H9 (cell line): ENCODE results near the gene COA4. TPM values are rescaled to one million over a fixed set of nuclear protein-coding genes. Genes with fewer than 3 reads are reported as not detected.

Experiments
- DNase-seq: peaks from one replicate; pipeline ENCODE4 v3.0.0-alpha.2; 2017
- H2AFZ ChIP-seq: one replicate; pipeline ENCODE4 v1.6.1; 2013; ENCODE audit warnings: mild to moderate bottlenecking, low read length, control low read depth, moderate library complexity
- H2AK5ac ChIP-seq: 2 replicates; pipeline ENCODE4 v1.6.1; 2013; ENCODE audit warnings: low read length, control low read depth, mixed read lengths; ENCODE audit not compliant: insufficient read length
- H2BK120ac ChIP-seq: one replicate; pipeline ENCODE4 v1.6.1; 2013; ENCODE audit warnings: low read depth, mild to moderate bottlenecking, low read length, control low read depth, inconsistent platforms; ENCODE audit not compliant: poor library complexity, severe bottlenecking
- H2BK12ac ChIP-seq: 2 replicates; pipeline ENCODE4 v1.6.1; 2013; ENCODE audit warnings: low read length, control low read depth, mixed read lengths, low read depth; ENCODE audit not compliant: insufficient read length
- H2BK15ac ChIP-seq: 2 replicates; pipeline ENCODE4 v1.6.1; 2013; ENCODE audit warnings: low read depth, low read length, control low read depth
- H2BK20ac ChIP-seq: one replicate; pipeline ENCODE4 v1.6.1; 2013; ENCODE audit warnings: low read depth, mild to moderate bottlenecking, low read length, control low read depth, inconsistent platforms; ENCODE audit not compliant: poor library complexity, severe bottlenecking
- H2BK5ac ChIP-seq: 2 replicates; pipeline ENCODE4 v1.6.1; 2013; ENCODE audit warnings: low read length, control low read depth, mixed read lengths; ENCODE audit not compliant: insufficient read length
- H3K14ac ChIP-seq: 2 replicates; pipeline ENCODE4 v1.6.1; 2013; ENCODE audit warnings: low read length, control low read depth; ENCODE audit not compliant: insufficient read depth
- H3K18ac ChIP-seq: 2 replicates; pipeline ENCODE4 v1.6.1; 2013; ENCODE audit warnings: low read depth, mild to moderate bottlenecking, mixed read lengths, low read length, control low read depth; ENCODE audit not compliant: insufficient read length
- H3K23ac ChIP-seq: 2 replicates; pipeline ENCODE4 v1.6.1; 2013; ENCODE audit warnings: low read length, control low read depth, mixed read lengths, low read depth; ENCODE audit not compliant: insufficient read length
- H3K23me2 ChIP-seq: 2 replicates; pipeline ENCODE4 v1.6.1; 2013; ENCODE audit warnings: low read depth, mild to moderate bottlenecking, mixed read lengths, low read length, control low read depth; ENCODE audit not compliant: insufficient read length, poor library complexity, severe bottlenecking
- H3K27ac ChIP-seq: 2 replicates; pipeline ENCODE4 v1.5.1; 2013; ENCODE audit warnings: low read length, control low read depth, mixed read lengths, low read depth; ENCODE audit not compliant: insufficient read length
- H3K27me3 ChIP-seq: 2 replicates; pipeline ENCODE4 v1.6.1; 2013; ENCODE audit warnings: low read length, control low read depth, inconsistent platforms; ENCODE audit not compliant: insufficient read depth
- H3K4ac ChIP-seq: 2 replicates; pipeline ENCODE4 v1.6.1; 2013; ENCODE audit warnings: low read depth, mild to moderate bottlenecking, control low read depth, inconsistent platforms, low read length, moderate library complexity
- H3K4me1 ChIP-seq: 2 replicates; pipeline ENCODE4 v1.6.1; 2013; ENCODE audit warnings: low read length, control low read depth, inconsistent platforms; ENCODE audit not compliant: insufficient read depth
- H3K4me2 ChIP-seq: 2 replicates; pipeline ENCODE4 v1.6.1; 2013; ENCODE audit warnings: low read length, control low read depth, mixed read lengths; ENCODE audit not compliant: insufficient read length, insufficient read depth
- H3K56ac ChIP-seq: 2 replicates; pipeline ENCODE4 v1.6.1; 2013; ENCODE audit warnings: low read depth, mild to moderate bottlenecking, mixed read lengths, low read length, control low read depth; ENCODE audit not compliant: insufficient read length
- H3K79me1 ChIP-seq: 2 replicates; pipeline ENCODE4 v1.6.1; 2013; ENCODE audit warnings: low read depth, mild to moderate bottlenecking, moderate library complexity, low read length, control low read depth, inconsistent platforms; ENCODE audit not compliant: insufficient read depth, poor library complexity, severe bottlenecking
- H3K79me2 ChIP-seq: 2 replicates; pipeline ENCODE4 v1.6.1; 2013; ENCODE audit warnings: low read length, control low read depth, inconsistent platforms; ENCODE audit not compliant: insufficient read depth
- H3K9ac ChIP-seq: 2 replicates; pipeline ENCODE4 v1.6.1; 2013; ENCODE audit warnings: low read length, control low read depth, mixed read lengths; ENCODE audit not compliant: insufficient read length; ENCODE audit errors: extremely low read depth
- H3K9me3 ChIP-seq: one replicate; pipeline ENCODE4 v1.6.1; 2013; ENCODE audit warnings: low read depth, low read length, inconsistent platforms; ENCODE audit not compliant: control insufficient read depth
- H3T11ph ChIP-seq: one replicate; pipeline ENCODE4 v1.6.1; 2013; ENCODE audit warnings: mild to moderate bottlenecking, low read length, control low read depth, inconsistent platforms
- H4K20me1 ChIP-seq: one replicate; pipeline ENCODE4 v1.6.1; 2013; ENCODE audit not compliant: control insufficient read depth, insufficient read length, insufficient read depth
- H4K5ac ChIP-seq: 2 replicates; pipeline ENCODE4 v1.6.1; 2013; ENCODE audit warnings: low read depth, mild to moderate bottlenecking, mixed read lengths, low read length, control low read depth; ENCODE audit not compliant: insufficient read length
- H4K8ac ChIP-seq: replicated peaks from 2 replicates; pipeline ENCODE4 v1.6.1; 2013; ENCODE audit warnings: low read length, control low read depth, mixed read lengths, low read depth; ENCODE audit not compliant: insufficient read length
- H4K91ac ChIP-seq: 2 replicates; pipeline ENCODE4 v1.6.1; 2013; ENCODE audit warnings: low read depth, mild to moderate bottlenecking, moderate library complexity, mixed read lengths, low read length, control low read depth; ENCODE audit not compliant: insufficient read length
- H3K27ac Mint-ChIP-seq, 3 experiments: 2 replicates in 2 of 3; 3 replicates in 1 of 3; pipeline ENCODE4 v1.8.0; 2020 to 2021; ENCODE audit warnings: mixed read lengths in 3 of 3, mild to moderate bottlenecking in 1 of 3, moderate library complexity in 1 of 3
- H3K27me3 Mint-ChIP-seq: 2 replicates; pipeline ENCODE4 v1.8.0; 2021; ENCODE audit warnings: low read depth, mild to moderate bottlenecking, moderate library complexity, mixed read lengths
- H3K36me3 Mint-ChIP-seq, 3 experiments: 2 replicates in 2 of 3; 3 replicates in 1 of 3; pipeline ENCODE4 v1.8.0; 2020 to 2021; ENCODE audit warnings: low read depth in 3 of 3, mixed read lengths in 3 of 3; ENCODE audit not compliant: insufficient read depth in 1 of 3
- H3K4me1 Mint-ChIP-seq, 2 experiments: 2 replicates each; pipeline ENCODE4 v1.8.0; 2020; ENCODE audit warnings: mixed read lengths in 2 of 2
- H3K4me3 Mint-ChIP-seq, 2 experiments: 2 replicates in 1 of 2; 3 replicates in 1 of 2; pipeline ENCODE4 v1.8.0; 2020 to 2021; ENCODE audit warnings: mild to moderate bottlenecking in 2 of 2, mixed read lengths in 2 of 2, moderate library complexity in 1 of 2
- H3K9me3 Mint-ChIP-seq, 2 experiments: 2 replicates in 1 of 2; 3 replicates in 1 of 2; pipeline ENCODE4 v1.8.0; 2020; ENCODE audit warnings: mild to moderate bottlenecking in 2 of 2, mixed read lengths in 2 of 2, moderate library complexity in 1 of 2
- WGBS: extraction: QIAGEN DNeasy Blood & Tissue Kit; methylation state at CpG from one replicate; pipeline ENCODE4 v1.1.7; 2013; ENCODE audit warnings: missing lambda C conversion rate, low lambda C conversion rate, mixed read lengths; ENCODE audit not compliant: insufficient read length; ENCODE audit errors: extremely low coverage; 5-methylcytosine and 5-hydroxymethylcytosine counted together
- total RNA-seq: library from RNA; stranded (reverse); gene quantifications from 2 replicates; pipeline ENCODE4 v1.2.1, GENCODE V29; 2021
- TF ChIP-seq, protein P1 (sequence below): fragments of 200-600 bp; sonication (generic); conservative IDR thresholded peaks from 3 replicates; pipeline ENCODE4 v1.8.0; 2021; ENCODE audit warnings: antibody characterized with exemption, mild to moderate bottlenecking

COA4 gene
- total RNA-seq, 1 experiment from 2014 or later: 116 TPM

DNA sequence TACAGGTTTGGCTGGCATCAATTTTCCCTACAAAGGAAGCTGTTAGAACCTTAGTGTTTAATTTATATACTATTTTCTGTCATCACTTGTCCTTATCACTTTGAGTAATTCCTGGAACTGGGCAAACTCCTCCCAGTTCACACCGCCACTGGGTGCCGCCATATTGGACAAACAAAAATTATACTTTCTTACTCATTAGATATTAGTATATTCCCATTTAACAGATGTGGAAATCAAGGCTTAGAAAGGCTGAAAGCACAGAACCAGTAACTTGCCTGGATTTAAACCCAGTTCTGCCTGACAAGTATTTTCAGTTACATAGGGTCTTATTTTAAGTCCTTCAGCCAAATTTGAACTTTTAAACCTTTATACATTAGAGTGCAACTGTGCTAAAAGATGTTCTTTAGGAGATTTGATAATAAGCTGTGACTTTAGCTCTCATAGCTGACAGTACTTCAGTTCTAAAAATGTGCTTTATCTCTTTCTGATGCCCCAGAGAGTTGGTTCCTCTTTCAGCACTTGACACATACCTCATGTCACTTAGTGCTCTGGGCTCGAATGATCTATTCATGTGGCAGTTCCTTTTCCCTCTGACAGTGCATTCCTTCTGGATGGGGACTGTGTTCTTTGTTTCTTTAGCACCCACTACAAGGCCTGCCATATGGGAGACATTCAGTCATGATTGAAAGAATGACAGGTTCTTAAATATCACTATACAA lies 25.4 kb downstream of the COA4 start:
- Histone ChIP-seq H3K18ac (no peak overlapping the region), H3K27me3 (no peaks in the 10 kb centered on the region), H4K91ac (no peak overlapping the region), H2BK5ac (no peak overlapping the region), H3K9ac (no peak overlapping the region), H2BK120ac (no peak overlapping the region), H2BK15ac (no peak overlapping the region), H3K23ac (no peak overlapping the region), H2BK12ac (no peak overlapping the region), H3K4ac (no peak overlapping the region), H3K4me1 (0 out of 2 replicates have a peak, but pooled peaks cover under 1% of the 10 kb centered on the region), H3K56ac (no peak overlapping the region), H3K23me2 (no peaks in the 10 kb centered on the region), H3K4me2 (no peak overlapping the region), H3T11ph (no peak overlapping the region), H3K14ac (no peak overlapping the region), H4K5ac (no peak overlapping the region), H3K79me2 (no peaks in the 10 kb centered on the region), H2AFZ (no peak overlapping the region), H3K9me3 (no peaks in the 10 kb centered on the region), H2AK5ac (no peak overlapping the region), H4K20me1 (no peaks in the 10 kb centered on the region), H4K8ac (no peak overlapping the region), H3K27ac (no peak overlapping the region), H2BK20ac (no peak overlapping the region), H3K79me1 (no peaks in the 10 kb centered on the region)
- Mint-ChIP-seq H3K4me3 (no peak overlapping the region), H3K4me1 (peaks cover 2 to 5% of the 10 kb centered on the region in 2 experiments), H3K27ac (no peak overlapping the region), H3K27me3 (no peaks in the 10 kb centered on the region), H3K9me3 (no peaks in the 10 kb centered on the region), H3K36me3 (peaks cover 0 to 11% (median 0%) of the 10 kb centered on the region in 3 experiments; a peak in 4 of 7 replicates)
- TF ChIP-seq, protein P1, sequence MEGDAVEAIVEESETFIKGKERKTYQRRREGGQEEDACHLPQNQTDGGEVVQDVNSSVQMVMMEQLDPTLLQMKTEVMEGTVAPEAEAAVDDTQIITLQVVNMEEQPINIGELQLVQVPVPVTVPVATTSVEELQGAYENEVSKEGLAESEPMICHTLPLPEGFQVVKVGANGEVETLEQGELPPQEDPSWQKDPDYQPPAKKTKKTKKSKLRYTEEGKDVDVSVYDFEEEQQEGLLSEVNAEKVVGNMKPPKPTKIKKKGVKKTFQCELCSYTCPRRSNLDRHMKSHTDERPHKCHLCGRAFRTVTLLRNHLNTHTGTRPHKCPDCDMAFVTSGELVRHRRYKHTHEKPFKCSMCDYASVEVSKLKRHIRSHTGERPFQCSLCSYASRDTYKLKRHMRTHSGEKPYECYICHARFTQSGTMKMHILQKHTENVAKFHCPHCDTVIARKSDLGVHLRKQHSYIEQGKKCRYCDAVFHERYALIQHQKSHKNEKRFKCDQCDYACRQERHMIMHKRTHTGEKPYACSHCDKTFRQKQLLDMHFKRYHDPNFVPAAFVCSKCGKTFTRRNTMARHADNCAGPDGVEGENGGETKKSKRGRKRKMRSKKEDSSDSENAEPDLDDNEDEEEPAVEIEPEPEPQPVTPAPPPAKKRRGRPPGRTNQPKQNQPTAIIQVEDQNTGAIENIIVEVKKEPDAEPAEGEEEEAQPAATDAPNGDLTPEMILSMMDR: no peak
- WGBS: no CpG with 5 or more reads among the region's 3 CpGs
- DNase-seq: no peak
